SK-N-SH (cell line): ENCODE results near the gene RPRML. TPM values are rescaled to one million over a fixed set of nuclear protein-coding genes. Genes with fewer than 3 reads are reported as not detected.

Experiments
- CTCF ChIA-PET: fragments of 300-600, 350-600 bp; formaldehyde crosslinking; extraction: SDS; loops from one replicate; lab custom pipeline; 2021; lab: Yijun Ruan, JAX
- POLR2A ChIA-PET: fragments of 350-600 bp; sonication (Branson Sonifier 250); formaldehyde crosslinking; extraction: SDS; loops from one replicate; lab custom pipeline; 2020; ENCODE audit warnings: antibody characterized with exemption, inconsistent platforms; lab: Yijun Ruan, JAX
- DNase-seq: peaks from one replicate; pipeline ENCODE4 v3.0.0; 2012
- H2AFZ ChIP-seq: fragments of 200-600 bp; sonication (generic); 2 replicates; pipeline ENCODE4 v1.8.1; 2016; ENCODE audit warnings: antibody characterized with exemption, mild to moderate bottlenecking, low read depth
- H3F3A ChIP-seq: fragments of 200-600 bp; sonication (generic); replicated peaks from 2 replicates; pipeline ENCODE3; 2016; ENCODE audit warnings: antibody characterized with exemption, mild to moderate bottlenecking; ENCODE audit not compliant: insufficient read depth
- H3K27ac ChIP-seq, 2 experiments: fragments of 200-500 bp in 1 of 2; fragments of 200-600 bp in 1 of 2; sonication (Bioruptor generic) in 1 of 2; sonication (generic), shearing (Covaris generic) in 1 of 2; 2 replicates each; pipeline versions ENCODE4 v1.5.1 to v1.6.1; 2014 to 2016; ENCODE audit warnings: low read depth in 2 of 2, inconsistent platforms in 1 of 2, low read length in 1 of 2, mild to moderate bottlenecking in 1 of 2, mixed read lengths in 1 of 2
- H3K27me3 ChIP-seq: fragments of 200-600 bp; sonication (generic), shearing (Covaris generic); 2 replicates; pipeline ENCODE4 v1.6.1; 2016; ENCODE audit warnings: mixed run types; ENCODE audit not compliant: insufficient read depth
- H3K36me3 ChIP-seq, 2 experiments: fragments of 200-500 bp in 1 of 2; fragments of 200-600 bp in 1 of 2; sonication (Bioruptor generic) in 1 of 2; sonication (generic) in 1 of 2; replicated peaks in 1 of 2; 2 replicates each; pipeline versions ENCODE3 to v1.5.1; 2014 to 2016; ENCODE audit warnings: low read length in 1 of 2, mild to moderate bottlenecking in 1 of 2; ENCODE audit not compliant: insufficient read depth in 2 of 2, control insufficient read depth in 1 of 2
- H3K4me1 ChIP-seq, 2 experiments: fragments of 200-500 bp in 1 of 2; fragments of 200-600 bp in 1 of 2; sonication (Bioruptor generic) in 1 of 2; sonication (generic), shearing (Covaris generic) in 1 of 2; 2 replicates each; pipeline versions ENCODE4 v1.5.1 to v1.6.1; 2014 to 2016; ENCODE audit warnings: low read depth in 1 of 2, low read length in 1 of 2, mixed run types in 1 of 2; ENCODE audit not compliant: insufficient read depth in 2 of 2, control insufficient read depth in 1 of 2
- H3K4me2 ChIP-seq: fragments of 200-600 bp; sonication (generic), shearing (Covaris generic); 2 replicates; pipeline ENCODE4 v1.6.1; 2017; ENCODE audit warnings: mixed run types
- H3K4me3 ChIP-seq, 2 experiments: fragments of 200-500 bp in 1 of 2; fragments of 200-600 bp in 1 of 2; sonication (Bioruptor generic) in 1 of 2; sonication (generic), shearing (Covaris generic) in 1 of 2; 2 replicates each; pipeline versions ENCODE4 v1.5.1 to v1.8.1; 2014 to 2016; ENCODE audit warnings: low read depth in 2 of 2, inconsistent platforms in 1 of 2, low read length in 1 of 2, mild to moderate bottlenecking in 1 of 2, mixed read lengths in 1 of 2, moderate library complexity in 1 of 2
- H3K79me2 ChIP-seq: fragments of 200-600 bp; sonication (generic); 2 replicates; pipeline ENCODE4 v1.8.1; 2017; ENCODE audit warnings: mild to moderate bottlenecking; ENCODE audit not compliant: insufficient read depth
- H3K9ac ChIP-seq: fragments of 200-600 bp; sonication (generic); 2 replicates; pipeline ENCODE4 v1.6.1; 2017; ENCODE audit warnings: mixed run types
- H3K9me2 ChIP-seq: fragments of 200-600 bp; sonication (generic); 2 replicates; pipeline ENCODE4 v1.6.1; 2017; ENCODE audit warnings: mixed run types
- H3K9me3 ChIP-seq: fragments of 200-600 bp; sonication (generic); 2 replicates; pipeline ENCODE4 v1.6.1; 2017; ENCODE audit warnings: mixed run types, mild to moderate bottlenecking, moderate library complexity
- H4K20me1 ChIP-seq: fragments of 200-600 bp; sonication (generic); 2 replicates; pipeline ENCODE4 v1.6.1; 2017; ENCODE audit warnings: mild to moderate bottlenecking, mixed run types; ENCODE audit not compliant: insufficient read depth
- CHD2 ChIP-seq: fragments of 150-350 bp; IDR thresholded peaks from 2 replicates; pipeline ENCODE4 v1.6.1; 2018; ENCODE audit warnings: low read length; ENCODE audit not compliant: partially characterized antibody
- FOSL2 ChIP-seq: IDR thresholded peaks from 2 replicates; pipeline ENCODE4 v1.4.0; 2012; ENCODE audit warnings: low read depth, mild to moderate bottlenecking, moderate library complexity, borderline replicate concordance
- POLR2AphosphoS5 ChIP-seq: IDR thresholded peaks from 2 replicates; pipeline ENCODE4 v1.6.1; 2012; ENCODE audit warnings: low read depth, low read length
- RAD21 ChIP-seq: IDR thresholded peaks from 2 replicates; pipeline ENCODE4 v1.6.1; 2012; ENCODE audit warnings: mild to moderate bottlenecking, low read length
- RXRA ChIP-seq: IDR thresholded peaks from 2 replicates; pipeline ENCODE4 v1.4.0; 2012; ENCODE audit warnings: low read depth, mild to moderate bottlenecking, borderline replicate concordance
- SMC3 ChIP-seq: IDR thresholded peaks from 2 replicates; pipeline ENCODE4 v1.6.1; 2012; ENCODE audit warnings: low read depth, low read length, improper control_type of control experiment
- TEAD4 ChIP-seq: IDR thresholded peaks from 2 replicates; pipeline ENCODE4 v1.4.0; 2012; ENCODE audit warnings: mild to moderate bottlenecking, borderline replicate concordance; ENCODE audit not compliant: insufficient read depth
- WGBS: methylation state at CpG from one replicate; pipeline ENCODE4 v1.1.6; 2017; ENCODE audit warnings: low lambda C conversion rate; 5-methylcytosine and 5-hydroxymethylcytosine counted together
- polyA plus RNA-seq, 3 experiments: library from polyadenylated mRNA; depleted of rRNA; stranded (reverse); fragments of >200 nt; gene quantifications; 2 replicates each; pipeline ENCODE4 v1.2.3, GENCODE V29; 2012
- TF ChIP-seq, protein P1 (sequence below): IDR thresholded peaks from 2 replicates; pipeline ENCODE4 v1.4.0; 2012; ENCODE audit warnings: low read depth, borderline replicate concordance
- TF ChIP-seq, protein P2 (sequence below): fragments of 200-600 bp; sonication (generic); IDR thresholded peaks from 2 replicates; pipeline ENCODE4 v1.6.1; 2017; ENCODE audit warnings: antibody characterized with exemption, mild to moderate bottlenecking, moderate library complexity

Gene RPRML
- polyA plus RNA-seq, 1 of the 3 experiments (the other 2 are of a cell fraction), result not detected

DNA sequence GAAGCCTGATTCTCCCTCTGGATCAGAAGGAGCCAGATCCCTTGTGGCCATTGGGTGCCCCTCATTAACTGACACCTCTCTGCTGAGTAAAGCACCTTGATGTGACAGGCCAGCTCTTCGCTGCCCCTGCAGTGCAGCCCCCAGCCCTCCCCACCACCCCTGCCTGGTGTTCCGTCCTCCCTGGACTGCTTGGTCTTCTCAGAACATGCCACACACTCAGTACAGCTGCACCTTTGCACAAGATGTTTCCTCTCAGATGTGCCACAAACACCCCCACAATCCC, 35.9 kb downstream of the RPRML start:
- ChIA-PET POLR2A (interaction anchor here (1.1 to 1.6 kb wide), 4 partner anchors 26 to 95 kb away, joined by 3 to 4 read pairs (median 4); no protein-coding TSS in a partner anchor), CTCF (interaction anchor here (0.7 to 9.9 kb wide), 50 partner anchors 8 to 940 kb away, joined by 3 to 278 read pairs (median 5); partner anchors contain the start of genes GOSR2, RPRML and WNT9B)
- no peaks in the 10 kb centered on the region for H3K79me2 ChIP-seq
- H3K4me3 ChIP-seq, result no peak overlapping the region
- no peaks in the 10 kb centered on the region for H3K27me3 ChIP-seq
- no peak overlapping the region for H3K9ac ChIP-seq
- peaks cover 22 to 34% of the 10 kb centered on the region in 2 experiments for H3K36me3 ChIP-seq
- H3K9me2 ChIP-seq, result no peaks in the 10 kb centered on the region
- no peak for DNase-seq
- no peaks in the 10 kb centered on the region for H3K9me3 ChIP-seq
- peaks cover 14 to 20% of the 10 kb centered on the region in 2 experiments; a peak in 3 of 4 replicates for H3K4me1 ChIP-seq
- peaks cover 22% of the 10 kb centered on the region for H3F3A ChIP-seq
- no peak overlapping the region; a peak in 1 of 4 replicates for H3K27ac ChIP-seq
- H2AFZ ChIP-seq, result no peak overlapping the region
- TF ChIP-seq TEAD4, result no peak
- H4K20me1 ChIP-seq, result peaks cover 5% of the 10 kb centered on the region; the same call in 1 of the 2 replicates
- H3K4me2 ChIP-seq, result no peak overlapping the region
- 95% methylated on average over 2 of the region's 2 CpGs for WGBS

DNA sequence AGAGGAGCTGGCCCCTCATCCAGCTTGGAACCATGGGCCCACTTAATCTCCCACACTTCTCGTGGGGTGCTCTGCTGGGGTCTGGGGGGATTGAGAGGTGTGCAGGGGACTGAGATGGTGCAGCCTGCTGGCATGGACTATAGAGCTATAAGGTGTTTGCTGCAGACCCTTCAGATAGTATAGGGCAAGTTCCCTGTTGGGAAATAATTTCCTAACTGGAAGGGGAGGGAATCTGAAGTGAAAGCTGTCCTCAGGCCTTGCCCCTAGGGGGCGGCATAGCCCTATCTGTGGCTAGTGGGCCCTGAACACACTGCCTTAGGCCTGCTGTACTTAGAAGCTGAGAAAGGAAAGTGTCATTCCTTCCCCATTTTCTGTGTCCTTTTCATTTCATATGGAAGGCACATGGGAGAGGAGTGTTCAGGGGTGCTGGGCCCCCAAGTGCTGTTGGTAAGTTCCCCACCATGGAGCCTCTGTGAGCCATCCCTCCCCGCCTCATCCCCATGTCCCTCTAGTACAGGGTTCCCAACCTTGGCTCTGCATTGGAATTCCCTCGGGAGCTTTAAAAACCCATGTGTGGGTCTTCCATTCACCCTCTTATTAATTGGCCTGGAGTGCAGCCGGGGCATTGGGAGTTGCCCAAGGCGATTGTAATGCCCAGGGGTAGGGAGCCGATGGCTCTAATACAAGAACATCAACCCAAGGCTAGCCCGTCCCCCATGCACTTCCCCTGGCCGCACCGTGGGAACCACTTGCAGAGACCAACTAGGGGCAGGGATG, 36.4 kb downstream of the RPRML start:
- H3K9ac ChIP-seq, result no peak overlapping the region
- no peak overlapping the region for H3K4me3 ChIP-seq
- H3F3A ChIP-seq, result peaks cover 23% of the 10 kb centered on the region
- H2AFZ ChIP-seq, result no peak overlapping the region
- no peak overlapping the region for H3K4me2 ChIP-seq
- 82% methylated on average over 10 of the region's 10 CpGs for WGBS
- CTCF ChIA-PET, result interaction anchor here (0.7 to 9.9 kb wide), 57 partner anchors 8 to 1029 kb away, joined by 3 to 278 read pairs (median 5); partner anchors contain the start of genes GOSR2, RPRML and WNT9B
- H3K36me3 ChIP-seq, result peaks cover 25 to 39% of the 10 kb centered on the region in 2 experiments
- POLR2A ChIA-PET, result interaction anchor here (1.1 to 1.4 kb wide), 2 partner anchors 28 to 95 kb away, joined by 3 to 4 read pairs; no protein-coding TSS in a partner anchor
- DNase-seq, result peak; percentile 84
- H3K79me2 ChIP-seq, result no peaks in the 10 kb centered on the region
- no peaks in the 10 kb centered on the region for H3K9me3 ChIP-seq
- no peaks in the 10 kb centered on the region for H3K9me2 ChIP-seq
- no peaks in the 10 kb centered on the region for H3K27me3 ChIP-seq
- H3K27ac ChIP-seq, result no peak overlapping the region; a peak in 1 of 4 replicates
- peak; percentile 86 for TF ChIP-seq SMC3
- peak; percentile 90 for TF ChIP-seq RAD21
- TF ChIP-seq, protein P1, sequence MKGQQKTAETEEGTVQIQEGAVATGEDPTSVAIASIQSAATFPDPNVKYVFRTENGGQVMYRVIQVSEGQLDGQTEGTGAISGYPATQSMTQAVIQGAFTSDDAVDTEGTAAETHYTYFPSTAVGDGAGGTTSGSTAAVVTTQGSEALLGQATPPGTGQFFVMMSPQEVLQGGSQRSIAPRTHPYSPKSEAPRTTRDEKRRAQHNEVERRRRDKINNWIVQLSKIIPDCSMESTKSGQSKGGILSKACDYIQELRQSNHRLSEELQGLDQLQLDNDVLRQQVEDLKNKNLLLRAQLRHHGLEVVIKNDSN, result no peak
- TF ChIP-seq FOSL2, result no peak
- peak; percentile 57; the same call in 1 of the 2 replicates for TF ChIP-seq POLR2AphosphoS5
- TF ChIP-seq, protein P2, sequence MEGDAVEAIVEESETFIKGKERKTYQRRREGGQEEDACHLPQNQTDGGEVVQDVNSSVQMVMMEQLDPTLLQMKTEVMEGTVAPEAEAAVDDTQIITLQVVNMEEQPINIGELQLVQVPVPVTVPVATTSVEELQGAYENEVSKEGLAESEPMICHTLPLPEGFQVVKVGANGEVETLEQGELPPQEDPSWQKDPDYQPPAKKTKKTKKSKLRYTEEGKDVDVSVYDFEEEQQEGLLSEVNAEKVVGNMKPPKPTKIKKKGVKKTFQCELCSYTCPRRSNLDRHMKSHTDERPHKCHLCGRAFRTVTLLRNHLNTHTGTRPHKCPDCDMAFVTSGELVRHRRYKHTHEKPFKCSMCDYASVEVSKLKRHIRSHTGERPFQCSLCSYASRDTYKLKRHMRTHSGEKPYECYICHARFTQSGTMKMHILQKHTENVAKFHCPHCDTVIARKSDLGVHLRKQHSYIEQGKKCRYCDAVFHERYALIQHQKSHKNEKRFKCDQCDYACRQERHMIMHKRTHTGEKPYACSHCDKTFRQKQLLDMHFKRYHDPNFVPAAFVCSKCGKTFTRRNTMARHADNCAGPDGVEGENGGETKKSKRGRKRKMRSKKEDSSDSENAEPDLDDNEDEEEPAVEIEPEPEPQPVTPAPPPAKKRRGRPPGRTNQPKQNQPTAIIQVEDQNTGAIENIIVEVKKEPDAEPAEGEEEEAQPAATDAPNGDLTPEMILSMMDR, result peak; percentile 99
- no peak for TF ChIP-seq CHD2
- no peak for TF ChIP-seq RXRA
- H4K20me1 ChIP-seq, result peaks cover 5% of the 10 kb centered on the region; the same call in 1 of the 2 replicates
- peaks cover 14 to 20% of the 10 kb centered on the region in 2 experiments; a peak in 3 of 4 replicates for H3K4me1 ChIP-seq
